ENCODE results near the gene TNS1.
A peak's percentile ranks its signal among the peaks of the same experiment; 100 is the strongest.
"Not testable (repeated sequence)": the region's sequence is repeated elsewhere in the genome, so short reads cannot be mapped to it uniquely, and the experiment has no call there.

TNS1 gene

DNA sequence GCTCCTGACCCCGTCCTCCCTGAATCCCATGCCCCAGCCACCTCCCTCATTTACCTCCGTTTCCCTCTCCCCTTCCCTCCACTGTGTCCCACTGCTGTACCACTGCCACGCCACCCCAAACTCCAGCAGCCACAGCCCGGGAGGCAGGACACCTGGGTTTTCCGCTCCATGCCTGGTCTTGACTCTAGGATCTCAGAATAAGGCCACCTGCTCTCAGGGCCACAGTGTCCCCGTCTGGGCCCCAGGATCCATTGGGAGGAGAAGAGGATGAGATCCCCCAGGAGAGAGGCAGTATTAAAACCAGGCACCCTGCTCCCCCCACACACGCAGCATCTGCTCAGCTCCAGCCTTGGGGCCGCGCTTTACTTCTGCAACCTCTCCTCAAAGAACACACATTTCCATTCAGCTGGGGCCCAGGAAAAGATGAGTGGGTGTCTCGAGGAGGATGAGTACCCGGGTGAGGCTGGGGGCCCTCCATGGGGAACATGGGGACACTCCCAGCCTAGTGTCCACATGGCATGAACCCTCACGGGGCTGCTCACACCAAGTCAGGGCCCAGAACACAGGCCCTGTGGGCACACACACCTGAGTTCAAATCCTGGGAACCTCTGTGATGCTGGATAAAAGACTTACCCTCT, 32.8 kb upstream of the TNS1 start:
- TF ChIP-seq EZH2phosphoT487 (IDR thresholded peaks at IDR 0.05; ENCODE audit: borderline replicate concordance) = no peak
- TF ChIP-seq, protein P1, sequence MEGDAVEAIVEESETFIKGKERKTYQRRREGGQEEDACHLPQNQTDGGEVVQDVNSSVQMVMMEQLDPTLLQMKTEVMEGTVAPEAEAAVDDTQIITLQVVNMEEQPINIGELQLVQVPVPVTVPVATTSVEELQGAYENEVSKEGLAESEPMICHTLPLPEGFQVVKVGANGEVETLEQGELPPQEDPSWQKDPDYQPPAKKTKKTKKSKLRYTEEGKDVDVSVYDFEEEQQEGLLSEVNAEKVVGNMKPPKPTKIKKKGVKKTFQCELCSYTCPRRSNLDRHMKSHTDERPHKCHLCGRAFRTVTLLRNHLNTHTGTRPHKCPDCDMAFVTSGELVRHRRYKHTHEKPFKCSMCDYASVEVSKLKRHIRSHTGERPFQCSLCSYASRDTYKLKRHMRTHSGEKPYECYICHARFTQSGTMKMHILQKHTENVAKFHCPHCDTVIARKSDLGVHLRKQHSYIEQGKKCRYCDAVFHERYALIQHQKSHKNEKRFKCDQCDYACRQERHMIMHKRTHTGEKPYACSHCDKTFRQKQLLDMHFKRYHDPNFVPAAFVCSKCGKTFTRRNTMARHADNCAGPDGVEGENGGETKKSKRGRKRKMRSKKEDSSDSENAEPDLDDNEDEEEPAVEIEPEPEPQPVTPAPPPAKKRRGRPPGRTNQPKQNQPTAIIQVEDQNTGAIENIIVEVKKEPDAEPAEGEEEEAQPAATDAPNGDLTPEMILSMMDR (conservative IDR thresholded peaks at IDR 0.05; ENCODE audit: low read length) = no peak
- Histone ChIP-seq H3K9ac (ENCODE audit: low read depth, low read length, poor library complexity, severe bottlenecking) (no peak overlapping the region), H3K27me3 (ENCODE audit: insufficient read depth, low read length, poor library complexity, severe bottlenecking) (no peaks in the 10 kb centered on the region), H3K36me3 (ENCODE audit: insufficient read depth, low read length) (no peaks in the 10 kb centered on the region), H3K79me2 (ENCODE audit: insufficient read depth, low read length) (no peaks in the 10 kb centered on the region), H3K9me2 (replicated peaks; ENCODE audit: low read depth, low read length) (no peaks in the 10 kb centered on the region), H3K4me2 (ENCODE audit: low read depth, low read length, poor library complexity, severe bottlenecking) (no peak overlapping the region), H3F3A (ENCODE audit: low read depth) (no peaks in the 10 kb centered on the region), H3K4me1 (ENCODE audit: insufficient read depth, low read length, poor library complexity, severe bottlenecking) (peaks cover 3% of the 10 kb centered on the region), H3K9me3 (ENCODE audit: insufficient read depth, low read depth, low read length) (no peaks in the 10 kb centered on the region), H3K4me3 (ENCODE audit: low read length, poor library complexity, severe bottlenecking) (no peak overlapping the region), H4K20me1 (ENCODE audit: insufficient read depth, low read length, poor library complexity, severe bottlenecking) (no peaks in the 10 kb centered on the region), H2AFZ (ENCODE audit: low read length) (no peak overlapping the region)

DNA sequence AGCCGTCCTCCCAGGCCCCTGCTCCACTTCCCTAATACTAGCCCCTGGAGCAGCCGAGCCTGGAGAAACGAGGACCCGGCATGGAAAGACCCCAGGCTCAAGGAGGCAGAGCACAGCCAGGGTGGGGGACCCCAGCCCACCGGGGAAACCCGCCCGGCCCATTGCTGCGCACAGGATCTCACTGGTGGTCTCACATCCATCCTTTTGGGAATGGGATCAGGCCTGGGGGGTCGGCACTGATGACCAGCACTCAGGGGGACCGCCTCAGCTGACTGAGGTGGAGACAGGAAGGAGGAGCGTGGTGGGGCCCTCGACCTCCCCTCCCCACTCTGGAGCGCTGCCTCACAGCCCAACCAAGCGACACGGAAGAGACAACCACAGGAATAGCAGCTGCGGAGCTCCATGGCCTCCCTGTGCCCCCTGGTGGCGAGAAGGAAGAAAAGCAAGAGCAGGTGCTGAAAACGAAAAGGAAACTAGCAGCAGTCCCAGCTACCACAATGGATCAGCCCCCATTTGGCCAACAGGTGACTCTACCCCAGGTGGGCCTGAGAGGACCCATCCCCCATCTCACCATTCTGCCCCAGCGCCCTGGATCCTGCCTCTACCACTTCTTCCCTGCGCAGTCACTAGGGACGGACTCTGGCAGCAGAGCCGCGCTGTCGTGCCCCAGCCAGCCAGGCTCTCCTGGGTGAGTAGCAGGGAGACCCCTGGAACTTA, 31.9 kb upstream of the TNS1 start:
- not testable (repeated sequence) for H3K4me3 ChIP-seq (ENCODE audit: low read length, poor library complexity, severe bottlenecking)

DNA sequence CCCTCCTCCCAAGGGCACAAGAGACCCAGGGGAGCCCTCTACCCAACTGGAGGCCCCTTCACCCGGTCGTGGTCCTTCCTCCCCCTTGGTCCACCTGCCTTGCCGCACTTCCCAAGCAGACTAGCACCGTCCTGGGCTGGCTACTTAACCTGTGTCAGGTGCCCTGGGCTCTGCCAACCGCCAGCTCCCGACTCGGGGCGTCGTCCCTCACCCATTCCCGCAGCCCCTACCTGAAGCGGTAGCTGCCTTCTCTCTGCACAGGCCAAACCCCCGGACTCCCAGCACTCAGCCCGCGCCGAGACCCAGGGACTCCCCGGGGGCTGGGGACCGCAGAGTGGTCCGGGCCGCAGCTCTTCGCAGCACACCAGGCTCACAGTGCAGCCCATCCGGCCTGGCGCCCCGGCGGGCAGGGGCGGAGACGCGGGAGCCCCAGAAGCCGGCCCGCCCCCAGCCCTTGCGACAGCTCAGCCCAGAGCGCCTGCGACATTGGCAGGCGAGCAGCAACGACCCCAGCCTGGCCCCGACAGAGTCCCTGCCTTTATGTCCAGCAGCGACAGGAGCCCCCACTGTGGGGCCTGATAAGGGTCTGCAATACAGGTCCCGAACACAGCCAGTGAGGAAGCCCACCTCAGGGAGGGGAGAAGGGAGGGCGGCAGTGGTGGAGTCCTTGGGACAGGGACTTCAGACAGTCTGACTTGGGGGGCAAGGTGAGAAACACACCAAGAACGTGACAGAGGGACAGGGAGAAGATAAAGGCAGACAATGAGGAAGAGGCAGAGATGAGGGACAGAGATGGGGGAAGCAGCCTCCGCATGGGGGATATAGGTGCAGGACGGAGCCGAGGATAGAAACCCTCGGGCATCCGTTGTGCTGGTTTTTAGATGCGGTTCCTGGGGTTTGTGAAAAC, 31.0 kb upstream of the TNS1 start:
- no peaks in the 10 kb centered on the region for H3K9me2 ChIP-seq (replicated peaks; ENCODE audit: low read depth, low read length)
- TF ChIP-seq EZH2phosphoT487 (IDR thresholded peaks at IDR 0.05; ENCODE audit: borderline replicate concordance) = no peak
- TF ChIP-seq, protein P1 (conservative IDR thresholded peaks at IDR 0.05; ENCODE audit: low read length) = no peak
- no peaks in the 10 kb centered on the region for H3K36me3 ChIP-seq (ENCODE audit: insufficient read depth, low read length)
- peak overlapping the region; percentile 97; the same call in 1 of the 2 replicates for H2AFZ ChIP-seq (ENCODE audit: low read length)
- H3K79me2 ChIP-seq (ENCODE audit: insufficient read depth, low read length) = no peaks in the 10 kb centered on the region
- peaks cover 3% of the 10 kb centered on the region for H3K4me1 ChIP-seq (ENCODE audit: insufficient read depth, low read length, poor library complexity, severe bottlenecking)
- H3K9me3 ChIP-seq (ENCODE audit: insufficient read depth, low read depth, low read length) = no peaks in the 10 kb centered on the region
- H4K20me1 ChIP-seq (ENCODE audit: insufficient read depth, low read length, poor library complexity, severe bottlenecking) = no peaks in the 10 kb centered on the region
- H3F3A ChIP-seq (ENCODE audit: low read depth) = no peaks in the 10 kb centered on the region
- H3K9ac ChIP-seq (ENCODE audit: low read depth, low read length, poor library complexity, severe bottlenecking) = no peak overlapping the region
- no peak overlapping the region for H3K4me3 ChIP-seq (ENCODE audit: low read length, poor library complexity, severe bottlenecking)
- peak overlapping the region; percentile 53 for H3K4me2 ChIP-seq (ENCODE audit: low read depth, low read length, poor library complexity, severe bottlenecking)
- H3K27me3 ChIP-seq (ENCODE audit: insufficient read depth, low read length, poor library complexity, severe bottlenecking) = no peaks in the 10 kb centered on the region

More for the DNA sequence above, 31.9 kb upstream of the TNS1 start:
- not testable (repeated sequence) for H3K9me3 ChIP-seq (ENCODE audit: insufficient read depth, low read depth, low read length); H3K4me1 ChIP-seq (ENCODE audit: insufficient read depth, low read length, poor library complexity, severe bottlenecking); H3K9me2 ChIP-seq (replicated peaks; ENCODE audit: low read depth, low read length); H3K9ac ChIP-seq (ENCODE audit: low read depth, low read length, poor library complexity, severe bottlenecking); H3F3A ChIP-seq (ENCODE audit: low read depth); H4K20me1 ChIP-seq (ENCODE audit: insufficient read depth, low read length, poor library complexity, severe bottlenecking); H3K79me2 ChIP-seq (ENCODE audit: insufficient read depth, low read length); H3K36me3 ChIP-seq (ENCODE audit: insufficient read depth, low read length); H3K27me3 ChIP-seq (ENCODE audit: insufficient read depth, low read length, poor library complexity, severe bottlenecking)
- Histone ChIP-seq H2AFZ (ENCODE audit: low read length) (peak overlapping the region; percentile 97), H3K4me2 (ENCODE audit: low read depth, low read length, poor library complexity, severe bottlenecking) (peak overlapping the region; percentile 53)
- TF ChIP-seq, protein P1 (conservative IDR thresholded peaks at IDR 0.05; ENCODE audit: low read length) = peak; percentile 60

Measured in Loucy (cell line).